Astrocyte (in vitro differentiated cells and primary cell): Measurements from ENCODE around the gene RNF157.

ENCODE experiments used
- CTCF ChIP-seq: IDR thresholded peaks from 2 replicates; pipeline ENCODE4 v1.5.1; 2011; ENCODE audit warnings: low read depth, mild to moderate bottlenecking, inconsistent platforms, low read length, moderate library complexity; ENCODE audit not compliant: insufficient read depth
- EZH2 ChIP-seq: IDR thresholded peaks from 2 replicates; pipeline ENCODE4 v1.6.1; 2012; ENCODE audit warnings: mild to moderate bottlenecking, low read length, inconsistent platforms; ENCODE audit not compliant: insufficient read depth

DNA sequence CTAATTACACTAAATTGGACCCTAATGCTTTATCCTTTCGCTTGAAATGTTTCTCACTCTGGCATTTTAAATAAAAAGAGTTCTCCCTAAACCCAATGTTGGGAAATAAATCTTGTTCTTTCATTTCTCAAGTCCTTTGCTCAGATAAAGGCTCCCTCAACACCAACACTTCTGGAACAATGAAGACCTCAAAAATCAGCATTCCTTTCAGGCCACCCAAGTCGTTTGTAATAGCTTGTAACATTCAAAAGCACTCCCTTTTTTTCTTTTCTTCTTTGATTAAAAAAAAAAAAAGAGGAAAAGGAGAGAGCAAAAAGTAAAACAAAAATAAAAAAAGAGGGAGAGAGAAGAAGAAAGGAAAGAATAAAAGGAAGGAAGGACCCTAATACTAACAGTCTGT is 76.0 kb downstream of the RNF157 start:
- TF ChIP-seq CTCF: no peak
- no peak for TF ChIP-seq EZH2
